Measurements from ENCODE around the gene MARCHF10.

- TF ChIP-seq CTCF (conservative IDR thresholded peaks at IDR 0.05) (no peak), EZH2 (IDR thresholded peaks at IDR 0.05; ENCODE audit: low read depth) (no peak)
Measured at GRCh38 chr17:62681939-62682381, 126.2 kb downstream of the MARCHF10 start.
